IMR-90 (cell line): ENCODE measurements around the gene ADAT1. TPM values are rescaled to one million over a fixed set of nuclear protein-coding genes. Genes with fewer than 3 reads are reported as not detected.

Source experiments
- ATAC-seq: fragments of 200-7000 bp; cut with Tn5 transposase; 2 replicates; pipeline ENCODE4 v1.9.1; 2020; ENCODE audit warnings: low read depth, mild to moderate bottlenecking, moderate library complexity
- Bru-seq: library from RNA; stranded (reverse); fragments of 400-500 nt; gene quantifications from one replicate; lab custom pipeline; 2021; lab: Mats Ljungman, UMichigan
- BruChase-seq, 2 experiments: library from RNA; stranded (reverse); fragments of 400-500 nt; gene quantifications; one replicate each; lab custom pipeline; 2021; lab: Mats Ljungman, UMichigan
- BruUV-seq: library from RNA; stranded (reverse); fragments of 400-500 nt; replicated peaks from 2 replicates; lab custom pipeline; 2021; lab: Mats Ljungman, UMichigan
- CTCF ChIA-PET: fragments of 300-600 bp; formaldehyde crosslinking; extraction: SDS; loops from one replicate; lab custom pipeline; 2021; ENCODE audit warnings: antibody characterized with exemption; lab: Yijun Ruan, JAX
- POLR2A ChIA-PET: fragments of 300-600 bp; sonication (Branson Sonifier 250); formaldehyde crosslinking; loops from one replicate; lab custom pipeline; 2022; ENCODE audit warnings: antibody characterized with exemption; ENCODE audit not compliant: unreplicated experiment; lab: Charles Lee
- DNase-seq: peaks from one replicate; pipeline ENCODE4 v3.0.0; 2013
- H2AFZ ChIP-seq: replicated peaks from 2 replicates; pipeline ENCODE3; 2013; ENCODE audit warnings: low read length, mild to moderate bottlenecking; ENCODE audit not compliant: poor library complexity
- H2AK5ac ChIP-seq: 2 replicates; pipeline ENCODE4 v1.6.1; 2013; ENCODE audit warnings: low read depth, low read length, inconsistent platforms
- H2AK9ac ChIP-seq: replicated peaks from 2 replicates; pipeline ENCODE3; 2013; ENCODE audit warnings: mild to moderate bottlenecking, low read depth, low read length, moderate library complexity; ENCODE audit not compliant: poor library complexity
- H2BK120ac ChIP-seq: 2 replicates; pipeline ENCODE4 v1.6.1; 2013; ENCODE audit warnings: low read depth, low read length, inconsistent platforms
- H2BK15ac ChIP-seq: 3 replicates; pipeline ENCODE4 v1.6.1; 2013; ENCODE audit warnings: low read depth, low read length, inconsistent platforms
- H2BK20ac ChIP-seq: 2 replicates; pipeline ENCODE4 v1.6.1; 2013; ENCODE audit warnings: low read depth, mild to moderate bottlenecking, inconsistent platforms, low read length, moderate library complexity
- H2BK5ac ChIP-seq: 2 replicates; pipeline ENCODE4 v1.6.1; 2013; ENCODE audit warnings: mild to moderate bottlenecking, low read depth, low read length, inconsistent platforms; ENCODE audit not compliant: poor library complexity, severe bottlenecking
- H3K14ac ChIP-seq: replicated peaks from 2 replicates; pipeline ENCODE4 v1.6.1; 2013; ENCODE audit warnings: low read depth, low read length, inconsistent platforms
- H3K18ac ChIP-seq: 2 replicates; pipeline ENCODE4 v1.6.1; 2013; ENCODE audit warnings: low read depth, low read length, control low read depth
- H3K23ac ChIP-seq: 2 replicates; pipeline ENCODE4 v1.6.1; 2013; ENCODE audit warnings: low read depth, low read length, inconsistent platforms
- H3K27ac ChIP-seq: 2 replicates; pipeline ENCODE4 v1.5.1; 2013; ENCODE audit warnings: mild to moderate bottlenecking, control low read depth, low read length; ENCODE audit not compliant: insufficient read depth
- H3K27me3 ChIP-seq: 2 replicates; pipeline ENCODE4 v1.6.1; 2013; ENCODE audit warnings: low read length; ENCODE audit not compliant: control insufficient read depth, insufficient read depth
- H3K36me3 ChIP-seq: 2 replicates; pipeline ENCODE4 v1.6.1; 2013; ENCODE audit warnings: low read length, mixed read lengths; ENCODE audit not compliant: control insufficient read depth, insufficient read depth
- H3K4ac ChIP-seq: 2 replicates; pipeline ENCODE4 v1.6.1; 2013; ENCODE audit warnings: low read depth, low read length, inconsistent platforms
- H3K4me1 ChIP-seq: 2 replicates; pipeline ENCODE4 v1.6.1; 2013; ENCODE audit warnings: low read length, mixed read lengths; ENCODE audit not compliant: control insufficient read depth, insufficient read depth
- H3K4me2 ChIP-seq: 2 replicates; pipeline ENCODE4 v1.6.1; 2013; ENCODE audit warnings: low read depth, mild to moderate bottlenecking, control low read depth, low read length, moderate library complexity
- H3K4me3 ChIP-seq: 2 replicates; pipeline ENCODE4 v1.5.1; 2013; ENCODE audit warnings: low read depth, mild to moderate bottlenecking, control low read depth, low read length, moderate library complexity; ENCODE audit not compliant: insufficient read depth
- H3K56ac ChIP-seq: 2 replicates; pipeline ENCODE4 v1.6.1; 2013; ENCODE audit warnings: low read length, inconsistent platforms; ENCODE audit not compliant: insufficient read depth; ENCODE audit errors: extremely low read depth
- H3K79me1 ChIP-seq, 2 experiments: 2 replicates each; pipeline ENCODE4 v1.6.1; 2013; ENCODE audit warnings: low read length in 2 of 2, inconsistent platforms in 1 of 2, low read depth in 1 of 2
- H3K9ac ChIP-seq: 2 replicates; pipeline ENCODE4 v1.6.1; 2013; ENCODE audit warnings: low read depth, low read length, control low read depth
- H3K9me1 ChIP-seq: 2 replicates; pipeline ENCODE4 v1.6.1; 2013; ENCODE audit warnings: low read length, inconsistent platforms; ENCODE audit not compliant: insufficient read depth
- H3K9me3 ChIP-seq: 2 replicates; pipeline ENCODE4 v1.6.1; 2013; ENCODE audit warnings: low read length; ENCODE audit not compliant: control insufficient read depth, insufficient read depth
- H4K20me1 ChIP-seq: 2 replicates; pipeline ENCODE4 v1.6.1; 2013; ENCODE audit warnings: low read length, inconsistent platforms; ENCODE audit not compliant: insufficient read depth
- H4K5ac ChIP-seq: 2 replicates; pipeline ENCODE4 v1.6.1; 2013; ENCODE audit warnings: mild to moderate bottlenecking, low read depth, low read length, control low read depth
- H4K8ac ChIP-seq, 2 experiments: 2 replicates each; pipeline ENCODE4 v1.6.1; 2013; ENCODE audit warnings: low read depth in 2 of 2, low read length in 2 of 2, control low read depth in 1 of 2, inconsistent platforms in 1 of 2
- H4K91ac ChIP-seq: 2 replicates; pipeline ENCODE4 v1.6.1; 2013; ENCODE audit warnings: low read depth, low read length, inconsistent platforms; ENCODE audit not compliant: insufficient read depth
- BHLHE40 ChIP-seq: fragments of 150-350 bp; IDR thresholded peaks from 2 replicates; pipeline ENCODE4 v1.6.1; 2016; ENCODE audit warnings: mild to moderate bottlenecking, low read depth, low read length
- CHD1 ChIP-seq: IDR thresholded peaks from 2 replicates; pipeline ENCODE4 v1.6.1; 2012; ENCODE audit warnings: low read depth, low read length, improper control_type of control experiment
- FOS ChIP-seq: fragments of 150-350 bp; IDR thresholded peaks from 2 replicates; pipeline ENCODE4 v1.6.1; 2016; ENCODE audit warnings: low read depth, low read length
- MAZ ChIP-seq: IDR thresholded peaks from 2 replicates; pipeline ENCODE4 v1.6.1; 2012; ENCODE audit warnings: low read depth, mild to moderate bottlenecking, low read length, improper control_type of control experiment, moderate library complexity, borderline replicate concordance
- MXI1 ChIP-seq: IDR thresholded peaks from 2 replicates; pipeline ENCODE4 v1.6.1; 2012; ENCODE audit warnings: low read depth, mild to moderate bottlenecking, low read length, moderate library complexity, borderline replicate concordance
- NFE2L2 ChIP-seq: fragments of 150-350 bp; IDR thresholded peaks from 2 replicates; pipeline ENCODE4 v1.6.1; 2016; ENCODE audit warnings: low read depth, mild to moderate bottlenecking, low read length
- POLR2A ChIP-seq: IDR thresholded peaks from 2 replicates; pipeline ENCODE4 v1.6.1; 2012; ENCODE audit warnings: mild to moderate bottlenecking, low read depth, low read length
- RFX5 ChIP-seq: IDR thresholded peaks from 2 replicates; pipeline ENCODE4 v1.8.0; 2012; ENCODE audit warnings: low read depth, mild to moderate bottlenecking, low read length, moderate library complexity
- WGBS, 2 experiments: methylation state at CpG; one replicate each; pipeline versions ENCODE4 v1.1.5 to v1.1.7; 2013; ENCODE audit warnings: missing lambda C conversion rate in 2 of 2; ENCODE audit not compliant: insufficient read length in 1 of 2; ENCODE audit errors: extremely low coverage in 2 of 2; 5-methylcytosine and 5-hydroxymethylcytosine counted together
- dilution Hi-C: fragments of 300-500 bp; cut with HindIII; formaldehyde crosslinking; loops from one replicate; pipeline ENCODE4 v1.14.3; 2018; ENCODE audit warnings: low sequenced_read_pairs; ENCODE audit not compliant: unreplicated experiment
- in situ Hi-C: fragments of 300-500 bp; cut with MboI; formaldehyde crosslinking; loops from 3 replicates; pipeline ENCODE4 v1.14.3; 2019; ENCODE audit warnings: low sequenced_read_pairs, inconsistent platforms, mixed read lengths
- intact Hi-C: fragments of 100-400 bp; cut with micrococcal nuclease; formaldehyde crosslinking; loops from 2 replicates; pipeline ENCODE4 v1.10.0; 2022
- long read RNA-seq: library from polyadenylated mRNA; unstranded; transcript quantifications from one replicate; pipeline ENCODE4 v2.0.0, GENCODE V29; 2021; ENCODE audit not compliant: unreplicated experiment
- polyA plus RNA-seq, 3 experiments: library from polyadenylated mRNA; depleted of rRNA; stranded (reverse); fragments of >200 nt; gene quantifications; 2 replicates each; pipeline ENCODE4 v1.2.3, GENCODE V29; 2012; ENCODE audit warnings: low replicate concordance in 1 of 3
- total RNA-seq: library from RNA; depleted of rRNA; stranded (reverse); fragments of >200 nt; gene quantifications from 2 replicates; pipeline ENCODE4 v1.2.3, GENCODE V29; 2012; rRNA removed
- TF ChIP-seq, protein P1 (sequence below): fragments of 150-350 bp; IDR thresholded peaks from 2 replicates; pipeline ENCODE4 v1.6.1; 2016; ENCODE audit warnings: low read depth, mild to moderate bottlenecking, low read length, moderate library complexity, borderline replicate concordance
- TF ChIP-seq, protein P2 (sequence below): fragments of 150-350 bp; IDR thresholded peaks from 2 replicates; pipeline ENCODE4 v1.6.1; 2017; ENCODE audit warnings: mild to moderate bottlenecking, antibody characterized with exemption, low read length, low read depth

ADAT1 gene
- total RNA-seq (36.7 and 52.9 TPM in 2 replicates), polyA plus RNA-seq (2012; rRNA removed) (22.7 and 23.4 TPM in 2 replicates), Bru-seq, nascent RNA (percentile 63 among the genes with signal in this experiment), BruChase-seq, experiment 1, labeled RNA remaining after a 6-hour chase (percentile 72 among the genes with signal in this experiment), BruChase-seq, experiment 2, labeled RNA remaining after a 2-hour chase (percentile 68 among the genes with signal in this experiment)
- 8.5 and 15.4 TPM in 2 replicates for polyA plus RNA-seq (2012; cell fraction: cytosol; rRNA removed)
- 10.6 and 36.6 TPM in 2 replicates for polyA plus RNA-seq (2012; cell fraction: nucleus; rRNA removed; ENCODE audit: low replicate concordance)
- long read RNA-seq, transcript ADAT1-201 (11 exons, 1,869 nt) = major isoform, 13 of 34 reads
- long read RNA-seq, partial matches to known transcripts = 15 of 34 reads
- long read RNA-seq, other reads (novel, unspliced or antisense) = 6 of 34 reads

GRCh38 chr16:75622761-75623605, at the start of gene ADAT1:
Gene ADAT1, minus strand, starts transcription at chr16:75623281. Its CDS starts 2,482 bp downstream, at chr16:75620799.
- Histone ChIP-seq H3K56ac (peak within 1 kb of the TSS; percentile 82), H3K4me2 (peak within 1 kb of the TSS; percentile 78), H3K9ac (peak within 1 kb of the TSS; percentile 82), H2BK5ac (peak within 1 kb of the TSS; percentile 22), H3K9me1 (no peaks in the 10 kb centered on the region), H3K14ac (peak within 1 kb of the TSS; percentile 48), H3K18ac (no peak within 1 kb of the TSS), H4K91ac (peak within 1 kb of the TSS; percentile 47), H3K4ac (peak within 1 kb of the TSS; percentile 64), H3K23ac (peak within 1 kb of the TSS; percentile 39), H4K8ac (peak within 1 kb of the TSS; percentile 74 to 94), H2BK15ac (no peak within 1 kb of the TSS), H4K5ac (peak within 1 kb of the TSS; percentile 4; the same call in 1 of the 2 replicates), H3K27ac (peak within 1 kb of the TSS; percentile 71), H3K9me3 (no peaks in the 10 kb centered on the region), H3K79me1 (peaks cover 17 to 23% of the 10 kb centered on the region in 2 experiments), H2BK120ac (0 out of 2 replicates have a peak within 1 kb of the TSS, but pooled peaks have one; percentile 12), H2AK9ac (peak within 1 kb of the TSS; percentile 88), H3K27me3 (no peaks in the 10 kb centered on the region), H3K4me3 (peak within 1 kb of the TSS; percentile 74), H2BK20ac (no peak within 1 kb of the TSS), H3K4me1 (peaks cover 5% of the 10 kb centered on the region), H3K36me3 (peaks cover 28% of the 10 kb centered on the region), H2AFZ (peak within 1 kb of the TSS; percentile 95), H2AK5ac (peak within 1 kb of the TSS; percentile 70), H4K20me1 (no peaks in the 10 kb centered on the region)
- POLR2A ChIA-PET = no interaction called here
- DNase-seq = peak; percentile 98
- CTCF ChIA-PET = interaction anchor here (0.9 kb wide), 1 partner anchor 10 kb away, joined by 3 read pairs; no protein-coding TSS in a partner anchor
- TF ChIP-seq CHD1 = no peak
- TF ChIP-seq, protein P1, sequence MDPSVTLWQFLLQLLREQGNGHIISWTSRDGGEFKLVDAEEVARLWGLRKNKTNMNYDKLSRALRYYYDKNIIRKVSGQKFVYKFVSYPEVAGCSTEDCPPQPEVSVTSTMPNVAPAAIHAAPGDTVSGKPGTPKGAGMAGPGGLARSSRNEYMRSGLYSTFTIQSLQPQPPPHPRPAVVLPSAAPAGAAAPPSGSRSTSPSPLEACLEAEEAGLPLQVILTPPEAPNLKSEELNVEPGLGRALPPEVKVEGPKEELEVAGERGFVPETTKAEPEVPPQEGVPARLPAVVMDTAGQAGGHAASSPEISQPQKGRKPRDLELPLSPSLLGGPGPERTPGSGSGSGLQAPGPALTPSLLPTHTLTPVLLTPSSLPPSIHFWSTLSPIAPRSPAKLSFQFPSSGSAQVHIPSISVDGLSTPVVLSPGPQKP = no peak
- TF ChIP-seq NFE2L2 = no peak
- peak; percentile 62; the same call in 1 of the 2 replicates for TF ChIP-seq MAZ
- TF ChIP-seq MXI1 = peak; percentile 100
- TF ChIP-seq RFX5 = no peak
- peak; percentile 77; the same call in 1 of the 2 replicates for TF ChIP-seq POLR2A
- TF ChIP-seq BHLHE40 = no peak
- TF ChIP-seq, protein P2, sequence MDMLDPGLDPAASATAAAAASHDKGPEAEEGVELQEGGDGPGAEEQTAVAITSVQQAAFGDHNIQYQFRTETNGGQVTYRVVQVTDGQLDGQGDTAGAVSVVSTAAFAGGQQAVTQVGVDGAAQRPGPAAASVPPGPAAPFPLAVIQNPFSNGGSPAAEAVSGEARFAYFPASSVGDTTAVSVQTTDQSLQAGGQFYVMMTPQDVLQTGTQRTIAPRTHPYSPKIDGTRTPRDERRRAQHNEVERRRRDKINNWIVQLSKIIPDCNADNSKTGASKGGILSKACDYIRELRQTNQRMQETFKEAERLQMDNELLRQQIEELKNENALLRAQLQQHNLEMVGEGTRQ = no peak
- TF ChIP-seq FOS = no peak
- in situ Hi-C loops = no loop called here
- dilution Hi-C loops = no loop called here
- peak; percentile 95 for ATAC-seq
- BruUV-seq = TSS peak; percentile 80
- intact Hi-C loops = loop anchor here (1.0 to 10.0 kb wide), 3 partner anchors 141 to 428 kb away; partner anchors contain the start of gene TMEM170A
- 0% methylated on average over 40 of the region's 62 CpGs; no CpG with 5 or more reads in 1 of the 2 experiments for WGBS, 2 experiments
